GM18907 (cell line): ENCODE results near the gene WDR76.

Experiments
- ATAC-seq: cut with Tn5 transposase; IDR thresholded peaks from one replicate; pipeline ENCODE4 v1.9.1; 2021; ENCODE audit warnings: mild to moderate bottlenecking, moderate library complexity; ENCODE audit not compliant: unreplicated experiment

The WDR76 gene

GRCh38 chr15:43912208-43912607 lies 85.4 kb downstream of the WDR76 start:
- ATAC-seq: no peak

- ATAC-seq: no peak
Measured at GRCh38 chr15:43913026-43913780, 86.4 kb downstream of the WDR76 start.

GRCh38 chr15:43913941-43914340 lies 87.1 kb downstream of the WDR76 start:
- ATAC-seq: no peak

GRCh38 chr15:43915631-43916325 lies 89.0 kb downstream of the WDR76 start:
- ATAC-seq: no peak

- no peak for ATAC-seq
Measured at GRCh38 chr15:43916326-43916660, 89.5 kb downstream of the WDR76 start.
